HG02973 (cell line): ENCODE results near the gene KRTAP5-6.

Source experiments
- ATAC-seq: cut with Tn5 transposase; IDR thresholded peaks from one replicate; pipeline ENCODE4 v1.9.1; 2021; ENCODE audit warnings: moderate library complexity; ENCODE audit not compliant: unreplicated experiment

The KRTAP5-6 gene

GRCh38 chr11:1701091-1701807 lies 4.3 kb downstream of the KRTAP5-6 start:
- no peak for ATAC-seq

GRCh38 chr11:1702506-1702905 lies 5.5 kb downstream of the KRTAP5-6 start:
- no peak for ATAC-seq

DNA sequence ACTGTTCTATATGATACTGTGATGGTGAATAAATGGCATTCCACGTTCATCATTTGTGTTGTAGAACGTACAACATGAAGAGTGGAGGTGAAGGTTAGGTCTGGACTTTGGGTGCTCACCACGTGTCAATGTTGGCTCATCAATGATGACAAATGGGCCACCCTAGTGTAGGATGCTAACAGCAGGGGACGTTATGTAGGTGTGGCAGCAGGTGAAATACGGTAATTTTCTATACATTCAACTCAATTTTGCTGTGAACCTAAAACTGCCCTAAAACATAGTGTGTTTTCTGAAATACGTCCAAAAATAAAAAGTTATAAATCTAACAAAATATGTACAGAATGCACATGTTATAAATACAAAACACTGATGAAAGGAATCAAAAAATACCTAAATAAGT lies 6.2 kb downstream of the KRTAP5-6 start:
- ATAC-seq, result no peak

GRCh38 chr11:1705126-1706052 lies 8.4 kb downstream of the KRTAP5-6 start:
- ATAC-seq, result no peak

- no peak for ATAC-seq
These were observed 9.8 kb downstream of the KRTAP5-6 start for GRCh38 chr11:1706634-1707400.

DNA sequence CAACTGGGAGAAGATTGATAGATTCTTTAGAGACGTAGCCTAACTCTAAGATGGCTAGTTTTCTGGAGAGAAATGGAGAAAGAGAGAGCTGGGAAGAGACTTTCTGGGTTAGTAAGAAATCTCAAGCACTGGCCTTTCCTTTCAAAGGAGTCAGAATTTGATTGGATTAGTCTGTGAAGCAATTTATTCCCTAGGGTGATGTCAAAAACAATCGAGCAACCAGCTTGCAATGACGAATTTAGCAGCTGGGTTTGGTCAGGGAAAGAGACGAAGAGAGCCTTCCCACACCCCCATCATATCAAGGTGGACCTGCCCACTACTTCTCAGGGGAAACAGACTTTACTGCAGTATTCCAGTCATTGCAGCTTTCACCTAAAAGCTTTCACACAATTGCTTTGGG lies 10.8 kb downstream of the KRTAP5-6 start:
- ATAC-seq, result no peak

- no peak for ATAC-seq
These were observed 11.7 kb downstream of the KRTAP5-6 start for GRCh38 chr11:1708716-1709115.

- no peak for ATAC-seq
These were observed 18.2 kb downstream of the KRTAP5-6 start for GRCh38 chr11:1714908-1715885.

- ATAC-seq, result no peak
These were observed 20.8 kb downstream of the KRTAP5-6 start for GRCh38 chr11:1717745-1718144.

- no peak for ATAC-seq
These were observed 21.3 kb downstream of the KRTAP5-6 start for GRCh38 chr11:1718326-1718725.

DNA sequence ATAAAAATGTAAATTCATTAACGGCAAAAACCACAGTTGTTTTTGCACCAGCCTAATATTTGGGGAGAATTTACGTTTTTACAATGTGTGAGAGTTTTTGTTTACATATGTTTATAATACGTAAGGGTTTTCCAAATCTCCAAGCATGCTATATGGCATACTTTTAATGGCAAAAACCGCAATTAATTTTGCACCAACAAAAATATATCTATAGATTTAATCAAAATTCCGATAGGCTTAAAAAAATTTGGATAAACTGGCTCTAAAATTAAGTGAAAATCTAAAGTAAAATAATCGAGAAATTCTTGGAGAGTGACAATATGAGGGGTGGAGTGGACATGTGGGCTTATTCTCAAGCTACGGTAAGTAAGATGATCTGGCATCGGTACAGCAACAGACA lies 22.8 kb downstream of the KRTAP5-6 start:
- no peak for ATAC-seq

DNA sequence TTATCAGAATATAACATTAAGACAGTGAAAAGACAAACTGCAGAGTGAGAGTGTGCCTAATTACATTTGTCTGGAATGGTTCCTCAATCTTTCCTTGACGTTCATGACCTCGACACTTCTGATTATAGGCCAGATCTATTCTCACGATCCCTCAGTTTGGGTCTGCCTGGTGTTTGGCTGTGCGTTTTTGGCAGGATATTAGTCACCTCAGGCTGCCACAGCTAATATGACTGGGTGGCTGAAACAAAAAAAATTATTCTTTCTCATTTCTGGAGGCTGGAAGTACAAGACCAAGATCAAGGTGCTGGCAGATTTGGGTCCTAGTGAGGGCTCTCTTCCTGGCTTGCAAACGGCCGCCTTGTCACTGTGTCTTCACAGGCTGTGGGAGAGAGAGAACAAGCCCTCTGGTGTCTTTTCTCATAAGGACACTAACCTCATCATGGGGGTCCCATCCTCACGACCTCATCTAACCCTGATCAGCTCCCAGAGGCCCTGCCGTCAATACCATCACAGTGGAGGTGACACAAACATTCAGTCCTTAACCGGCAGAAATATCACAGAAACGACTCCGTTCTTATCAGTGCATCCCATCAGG lies 30.2 kb downstream of the KRTAP5-6 start:
- ATAC-seq, result no peak

DNA sequence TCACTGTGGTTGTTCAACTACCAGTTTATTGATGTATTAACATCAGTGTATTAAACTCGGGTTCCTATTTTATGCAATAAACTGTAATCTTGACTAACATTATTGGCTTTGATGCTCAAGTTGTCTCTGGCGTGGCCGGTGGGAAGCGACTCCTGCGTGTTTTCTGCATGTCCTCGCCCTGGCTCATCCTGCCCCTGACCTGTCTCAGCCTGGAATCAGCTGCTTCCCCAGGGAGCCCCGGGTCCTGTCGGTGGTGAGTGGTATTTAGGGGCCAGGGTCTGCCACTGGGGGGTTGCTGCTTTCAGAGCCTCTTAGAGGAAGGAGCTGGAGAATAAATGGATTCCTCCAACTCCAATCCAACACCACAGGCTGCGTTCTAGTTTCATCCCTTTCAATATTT lies 30.9 kb downstream of the KRTAP5-6 start:
- no peak for ATAC-seq

- no peak for ATAC-seq
These were observed 31.3 kb downstream of the KRTAP5-6 start for GRCh38 chr11:1728301-1728700.

- ATAC-seq, result no peak
These were observed 32.1 kb downstream of the KRTAP5-6 start for GRCh38 chr11:1728931-1729691.

- ATAC-seq, result no peak
These were observed 32.7 kb downstream of the KRTAP5-6 start for GRCh38 chr11:1729692-1730011.

- ATAC-seq, result no peak
These were observed 33.1 kb downstream of the KRTAP5-6 start for GRCh38 chr11:1730059-1730629.

- ATAC-seq, result no peak
These were observed 34.6 kb downstream of the KRTAP5-6 start for GRCh38 chr11:1731451-1732059.
